GM20000 (cell line): ENCODE measurements around the gene ARID5A.

ENCODE experiments used
- DNase-seq: peaks from one replicate; pipeline ENCODE4 v3.0.0; 2012; ENCODE audit warnings: low spot score
- CTCF ChIP-seq: IDR thresholded peaks from 2 replicates; pipeline ENCODE4 v1.5.1; 2012; ENCODE audit warnings: mild to moderate bottlenecking, control low read depth; ENCODE audit errors: extremely low read depth, missing control alignments

Gene ARID5A

GRCh38 chr2:96536445-96537065 lies at the start of gene ARID5A:
Gene ARID5A, plus strand, starts transcription at chr2:96536752. Its CDS starts 75 bp downstream, at chr2:96536827.
- DNase-seq: peak; percentile 95

GRCh38 chr2:96489261-96489660 lies 47.3 kb upstream of the ARID5A start:
- TF ChIP-seq CTCF: no peak

More at GRCh38 chr2:96536445-96537065, at the start of gene ARID5A:
- TF ChIP-seq CTCF: no peak

GRCh38 chr2:96489663-96490062 lies 46.9 kb upstream of the ARID5A start:
- no peak for TF ChIP-seq CTCF
- no peak for DNase-seq

More at GRCh38 chr2:96489261-96489660, 47.3 kb upstream of the ARID5A start:
- no peak for DNase-seq

GRCh38 chr2:96491860-96492497 lies 44.6 kb upstream of the ARID5A start:
- TF ChIP-seq CTCF: no peak
- DNase-seq: no peak

- TF ChIP-seq CTCF: no peak
- no peak for DNase-seq
These were observed 43.5 kb upstream of the ARID5A start for GRCh38 chr2:96493072-96493471.

- no peak for DNase-seq
- no peak for TF ChIP-seq CTCF
These were observed 42.4 kb upstream of the ARID5A start for GRCh38 chr2:96494188-96494587.

- no peak for TF ChIP-seq CTCF
- DNase-seq: no peak
These were observed 40.4 kb upstream of the ARID5A start for GRCh38 chr2:96495982-96496629.
